Prostate gland (tissue), 2 donors: ENCODE data around the gene ANKRD33. TPM values are rescaled to one million over a fixed set of nuclear protein-coding genes. Genes with fewer than 3 reads are reported as not detected.

Experiments used
- DNase-seq: peaks from one replicate; pipeline ENCODE4 v3.0.0-alpha.2; 2019; ENCODE audit warnings: low spot score
- H3K27ac ChIP-seq, 2 donors: fragments of 200-600 bp; sonication (generic); 2 replicates each; pipeline ENCODE4 v1.5.1; 2017 to 2019
- H3K27me3 ChIP-seq: fragments of 200-600 bp; sonication (generic); replicated peaks from 2 replicates; pipeline ENCODE4 v1.5.1; 2019; ENCODE audit not compliant: insufficient read depth
- H3K36me3 ChIP-seq, 2 donors: fragments of 200-600 bp; sonication (generic); 1 replicate in 1 of 2; 2 replicates in 1 of 2; pipeline versions ENCODE4 v1.5.1 to v1.8.1; 2017 to 2019
- H3K4me1 ChIP-seq: fragments of 200-600 bp; sonication (generic); replicated peaks from 2 replicates; pipeline ENCODE4 v1.5.1; 2019
- H3K4me3 ChIP-seq, 2 donors: fragments of 200-600 bp; sonication (generic); 2 replicates each; pipeline ENCODE4 v1.5.1; 2017 to 2019
- H3K9me3 ChIP-seq: fragments of 200-600 bp; sonication (generic); 2 replicates; pipeline ENCODE4 v1.5.1; 2017
- POLR2A ChIP-seq: fragments of 450-650 bp; IDR thresholded peaks from one replicate; pipeline ENCODE4 v1.6.1; 2016; ENCODE audit warnings: antibody characterized with exemption, mild to moderate bottlenecking
- POLR2AphosphoS5 ChIP-seq: sonication (generic); formaldehyde crosslinking; IDR thresholded peaks from one replicate; pipeline ENCODE4 v1.6.1; 2017; ENCODE audit warnings: antibody characterized with exemption
- WGBS: methylation state at CpG from one replicate; pipeline ENCODE4 v1.1.5; 2018; 5-methylcytosine and 5-hydroxymethylcytosine counted together
- intact Hi-C: fragments of 100-400 bp; cut with DNase I; formaldehyde crosslinking; loops from one replicate; pipeline ENCODE4 v1.14.2; 2022
- total RNA-seq, 2 donors: library from RNA; depleted of rRNA; stranded (reverse); fragments of >200 nt; gene quantifications; one replicate each; pipeline ENCODE4 v1.1.0, GENCODE V29; 2016
- TF ChIP-seq, protein P1 (sequence below), 4 experiments: fragments of 200-600 bp in 2 of 4; fragments of 450-650 bp in 2 of 4; sonication (generic) in 2 of 4; IDR thresholded peaks; 1 replicate in 3 of 4; 2 replicates in 1 of 4; pipeline ENCODE4 v1.5.1; 2016 to 2019; ENCODE audit warnings: antibody characterized with exemption in 4 of 4, mild to moderate bottlenecking in 2 of 4, moderate library complexity in 2 of 4

Gene ANKRD33
- total RNA-seq, 2 donors from 2014 or later, result not detected

DNA sequence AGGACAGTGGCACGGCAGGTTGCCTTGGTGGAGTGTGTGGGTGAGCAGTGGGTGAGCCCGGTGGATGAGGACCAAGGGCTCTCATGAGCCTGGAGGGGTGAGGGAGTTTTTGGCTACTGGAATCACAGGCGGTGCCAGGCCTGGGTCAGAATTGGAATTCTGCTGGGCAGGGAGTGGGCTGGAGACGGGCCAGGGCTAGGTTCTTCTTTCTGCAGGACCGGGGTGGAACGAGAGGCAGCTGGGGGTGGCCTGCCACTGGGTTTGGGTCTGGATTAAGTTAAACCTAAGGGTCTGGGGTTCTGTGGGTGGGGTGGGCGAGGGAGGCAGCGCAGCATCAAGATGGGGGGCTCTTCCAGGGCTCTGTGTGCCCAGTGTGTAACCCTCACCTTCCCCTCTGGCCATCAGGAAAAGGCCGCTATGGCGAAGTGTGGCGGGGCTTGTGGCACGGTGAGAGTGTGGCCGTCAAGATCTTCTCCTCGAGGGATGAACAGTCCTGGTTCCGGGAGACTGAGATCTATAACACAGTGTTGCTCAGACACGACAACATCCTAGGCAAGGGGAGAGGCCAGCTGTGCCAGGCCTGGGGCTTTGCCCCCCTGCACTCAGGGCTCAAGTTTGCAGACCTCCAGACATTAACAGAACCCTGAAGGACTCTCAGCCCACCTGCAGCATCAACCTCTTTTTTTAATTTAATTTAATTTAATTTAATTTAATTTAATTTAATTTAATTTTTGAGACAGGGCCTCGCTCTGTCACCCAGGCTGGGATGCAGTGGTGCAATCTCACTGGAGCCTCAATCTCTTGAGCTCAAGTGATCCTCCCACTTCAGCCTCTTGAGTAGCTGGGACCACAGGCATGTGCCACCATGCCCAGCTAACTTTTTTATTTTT lies 26.4 kb downstream of the ANKRD33 start:
- no peak for DNase-seq
- no peaks in the 10 kb centered on the region for H3K4me1 ChIP-seq
- intact Hi-C loops, result no loop called here
- H3K36me3 ChIP-seq, result no peaks in the 10 kb centered on the region
- no peaks in the 10 kb centered on the region for H3K9me3 ChIP-seq
- no peak overlapping the region for H3K4me3 ChIP-seq
- TF ChIP-seq, protein P1, sequence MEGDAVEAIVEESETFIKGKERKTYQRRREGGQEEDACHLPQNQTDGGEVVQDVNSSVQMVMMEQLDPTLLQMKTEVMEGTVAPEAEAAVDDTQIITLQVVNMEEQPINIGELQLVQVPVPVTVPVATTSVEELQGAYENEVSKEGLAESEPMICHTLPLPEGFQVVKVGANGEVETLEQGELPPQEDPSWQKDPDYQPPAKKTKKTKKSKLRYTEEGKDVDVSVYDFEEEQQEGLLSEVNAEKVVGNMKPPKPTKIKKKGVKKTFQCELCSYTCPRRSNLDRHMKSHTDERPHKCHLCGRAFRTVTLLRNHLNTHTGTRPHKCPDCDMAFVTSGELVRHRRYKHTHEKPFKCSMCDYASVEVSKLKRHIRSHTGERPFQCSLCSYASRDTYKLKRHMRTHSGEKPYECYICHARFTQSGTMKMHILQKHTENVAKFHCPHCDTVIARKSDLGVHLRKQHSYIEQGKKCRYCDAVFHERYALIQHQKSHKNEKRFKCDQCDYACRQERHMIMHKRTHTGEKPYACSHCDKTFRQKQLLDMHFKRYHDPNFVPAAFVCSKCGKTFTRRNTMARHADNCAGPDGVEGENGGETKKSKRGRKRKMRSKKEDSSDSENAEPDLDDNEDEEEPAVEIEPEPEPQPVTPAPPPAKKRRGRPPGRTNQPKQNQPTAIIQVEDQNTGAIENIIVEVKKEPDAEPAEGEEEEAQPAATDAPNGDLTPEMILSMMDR (IDR thresholded peaks at IDR 0.05), result no peak
- TF ChIP-seq POLR2AphosphoS5, result no peak
- no peak for TF ChIP-seq POLR2A
- H3K27me3 ChIP-seq, result no peaks in the 10 kb centered on the region
- WGBS, result 84% methylated on average over 17 of the region's 17 CpGs
- H3K27ac ChIP-seq, result no peak overlapping the region

DNA sequence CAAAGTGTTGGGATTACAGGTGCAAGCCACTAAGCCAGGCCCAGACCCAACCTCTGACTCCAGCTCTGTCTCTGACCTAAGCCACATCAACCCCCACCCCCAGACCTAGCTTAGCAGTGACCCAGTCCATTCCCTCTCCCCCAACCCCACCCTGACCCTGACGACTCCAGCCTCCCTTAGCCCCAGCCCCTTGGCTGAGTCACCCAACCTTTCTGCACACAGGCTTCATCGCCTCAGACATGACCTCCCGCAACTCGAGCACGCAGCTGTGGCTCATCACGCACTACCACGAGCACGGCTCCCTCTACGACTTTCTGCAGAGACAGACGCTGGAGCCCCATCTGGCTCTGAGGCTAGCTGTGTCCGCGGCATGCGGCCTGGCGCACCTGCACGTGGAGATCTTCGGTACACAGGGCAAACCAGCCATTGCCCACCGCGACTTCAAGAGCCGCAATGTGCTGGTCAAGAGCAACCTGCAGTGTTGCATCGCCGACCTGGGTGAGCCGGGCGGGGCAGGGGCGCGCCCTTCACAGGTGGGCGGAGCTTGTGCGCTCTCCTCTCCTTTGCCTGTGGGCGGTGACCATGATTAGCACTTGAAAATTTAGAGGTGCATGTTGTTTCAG lies 27.2 kb downstream of the ANKRD33 start:
- 88% methylated on average over 28 of the region's 28 CpGs for WGBS
- TF ChIP-seq POLR2A (no peak), POLR2AphosphoS5 (no peak)
- TF ChIP-seq, protein P1 (IDR thresholded peaks at IDR 0.05), result no peak
- Histone ChIP-seq H3K36me3 (no peaks in the 10 kb centered on the region), H3K4me1 (no peaks in the 10 kb centered on the region), H3K4me3 (no peak overlapping the region), H3K27ac (no peak overlapping the region), H3K9me3 (no peaks in the 10 kb centered on the region), H3K27me3 (no peaks in the 10 kb centered on the region)
- DNase-seq, result no peak
- intact Hi-C loops, result no loop called here

- Histone ChIP-seq H3K4me1 (no peaks in the 10 kb centered on the region), H3K4me3 (no peak overlapping the region), H3K9me3 (no peaks in the 10 kb centered on the region), H3K36me3 (no peaks in the 10 kb centered on the region), H3K27me3 (no peaks in the 10 kb centered on the region), H3K27ac (no peak overlapping the region)
- WGBS, result 95% methylated on average over 11 of the region's 11 CpGs
- intact Hi-C loops, result no loop called here
- DNase-seq, result no peak
- TF ChIP-seq, protein P1 (IDR thresholded peaks at IDR 0.05), result no peak
- no peak for TF ChIP-seq POLR2A
- TF ChIP-seq POLR2AphosphoS5, result no peak
These were observed 28.0 kb downstream of the ANKRD33 start for GRCh38 chr12:51915951-51916350.

GRCh38 chr12:51917041-51917590 lies 29.2 kb downstream of the ANKRD33 start:
- intact Hi-C loops, result no loop called here
- Histone ChIP-seq H3K27ac (no peak overlapping the region), H3K4me1 (no peaks in the 10 kb centered on the region), H3K9me3 (no peaks in the 10 kb centered on the region), H3K36me3 (no peaks in the 10 kb centered on the region), H3K27me3 (no peaks in the 10 kb centered on the region), H3K4me3 (no peak overlapping the region)
- TF ChIP-seq POLR2A, result no peak
- TF ChIP-seq POLR2AphosphoS5, result no peak
- TF ChIP-seq, protein P1 (IDR thresholded peaks at IDR 0.05), result no peak
- DNase-seq, result no peak
- 89% methylated on average over 10 of the region's 10 CpGs for WGBS
